IMR-90 (cell line): ENCODE data around the gene C5orf58. TPM values are rescaled to one million over a fixed set of nuclear protein-coding genes. Genes with fewer than 3 reads are reported as not detected.

Experiments
- ATAC-seq: fragments of 200-7000 bp; cut with Tn5 transposase; 2 replicates; pipeline ENCODE4 v1.9.1; 2020; ENCODE audit warnings: low read depth, mild to moderate bottlenecking, moderate library complexity
- BruUV-seq: library from RNA; stranded (reverse); fragments of 400-500 nt; replicated peaks from 2 replicates; lab custom pipeline; 2021; lab: Mats Ljungman, UMichigan
- CTCF ChIA-PET: fragments of 300-600 bp; formaldehyde crosslinking; extraction: SDS; loops from one replicate; lab custom pipeline; 2021; ENCODE audit warnings: antibody characterized with exemption; lab: Yijun Ruan, JAX
- POLR2A ChIA-PET: fragments of 300-600 bp; sonication (Branson Sonifier 250); formaldehyde crosslinking; loops from one replicate; lab custom pipeline; 2022; ENCODE audit warnings: antibody characterized with exemption; ENCODE audit not compliant: unreplicated experiment; lab: Charles Lee
- DNase-seq: peaks from one replicate; pipeline ENCODE4 v3.0.0; 2013
- H2AFZ ChIP-seq: replicated peaks from 2 replicates; pipeline ENCODE3; 2013; ENCODE audit warnings: low read length, mild to moderate bottlenecking; ENCODE audit not compliant: poor library complexity
- H2AK5ac ChIP-seq: 2 replicates; pipeline ENCODE4 v1.6.1; 2013; ENCODE audit warnings: low read depth, low read length, inconsistent platforms
- H2AK9ac ChIP-seq: replicated peaks from 2 replicates; pipeline ENCODE3; 2013; ENCODE audit warnings: mild to moderate bottlenecking, low read depth, low read length, moderate library complexity; ENCODE audit not compliant: poor library complexity
- H2BK120ac ChIP-seq: 2 replicates; pipeline ENCODE4 v1.6.1; 2013; ENCODE audit warnings: low read depth, low read length, inconsistent platforms
- H2BK15ac ChIP-seq: 3 replicates; pipeline ENCODE4 v1.6.1; 2013; ENCODE audit warnings: low read depth, low read length, inconsistent platforms
- H2BK20ac ChIP-seq: 2 replicates; pipeline ENCODE4 v1.6.1; 2013; ENCODE audit warnings: low read depth, mild to moderate bottlenecking, inconsistent platforms, low read length, moderate library complexity
- H2BK5ac ChIP-seq: 2 replicates; pipeline ENCODE4 v1.6.1; 2013; ENCODE audit warnings: mild to moderate bottlenecking, low read depth, low read length, inconsistent platforms; ENCODE audit not compliant: poor library complexity, severe bottlenecking
- H3K14ac ChIP-seq: replicated peaks from 2 replicates; pipeline ENCODE4 v1.6.1; 2013; ENCODE audit warnings: low read depth, low read length, inconsistent platforms
- H3K18ac ChIP-seq: 2 replicates; pipeline ENCODE4 v1.6.1; 2013; ENCODE audit warnings: low read depth, low read length, control low read depth
- H3K23ac ChIP-seq: 2 replicates; pipeline ENCODE4 v1.6.1; 2013; ENCODE audit warnings: low read depth, low read length, inconsistent platforms
- H3K27ac ChIP-seq: 2 replicates; pipeline ENCODE4 v1.5.1; 2013; ENCODE audit warnings: mild to moderate bottlenecking, control low read depth, low read length; ENCODE audit not compliant: insufficient read depth
- H3K27me3 ChIP-seq: 2 replicates; pipeline ENCODE4 v1.6.1; 2013; ENCODE audit warnings: low read length; ENCODE audit not compliant: control insufficient read depth, insufficient read depth
- H3K36me3 ChIP-seq: 2 replicates; pipeline ENCODE4 v1.6.1; 2013; ENCODE audit warnings: low read length, mixed read lengths; ENCODE audit not compliant: control insufficient read depth, insufficient read depth
- H3K4ac ChIP-seq: 2 replicates; pipeline ENCODE4 v1.6.1; 2013; ENCODE audit warnings: low read depth, low read length, inconsistent platforms
- H3K4me1 ChIP-seq: 2 replicates; pipeline ENCODE4 v1.6.1; 2013; ENCODE audit warnings: low read length, mixed read lengths; ENCODE audit not compliant: control insufficient read depth, insufficient read depth
- H3K4me2 ChIP-seq: 2 replicates; pipeline ENCODE4 v1.6.1; 2013; ENCODE audit warnings: low read depth, mild to moderate bottlenecking, control low read depth, low read length, moderate library complexity
- H3K4me3 ChIP-seq: 2 replicates; pipeline ENCODE4 v1.5.1; 2013; ENCODE audit warnings: low read depth, mild to moderate bottlenecking, control low read depth, low read length, moderate library complexity; ENCODE audit not compliant: insufficient read depth
- H3K56ac ChIP-seq: 2 replicates; pipeline ENCODE4 v1.6.1; 2013; ENCODE audit warnings: low read length, inconsistent platforms; ENCODE audit not compliant: insufficient read depth; ENCODE audit errors: extremely low read depth
- H3K79me1 ChIP-seq, 2 experiments: 2 replicates each; pipeline ENCODE4 v1.6.1; 2013; ENCODE audit warnings: low read length in 2 of 2, inconsistent platforms in 1 of 2, low read depth in 1 of 2
- H3K9ac ChIP-seq: 2 replicates; pipeline ENCODE4 v1.6.1; 2013; ENCODE audit warnings: low read depth, low read length, control low read depth
- H3K9me1 ChIP-seq: 2 replicates; pipeline ENCODE4 v1.6.1; 2013; ENCODE audit warnings: low read length, inconsistent platforms; ENCODE audit not compliant: insufficient read depth
- H3K9me3 ChIP-seq: 2 replicates; pipeline ENCODE4 v1.6.1; 2013; ENCODE audit warnings: low read length; ENCODE audit not compliant: control insufficient read depth, insufficient read depth
- H4K20me1 ChIP-seq: 2 replicates; pipeline ENCODE4 v1.6.1; 2013; ENCODE audit warnings: low read length, inconsistent platforms; ENCODE audit not compliant: insufficient read depth
- H4K5ac ChIP-seq: 2 replicates; pipeline ENCODE4 v1.6.1; 2013; ENCODE audit warnings: mild to moderate bottlenecking, low read depth, low read length, control low read depth
- H4K8ac ChIP-seq, 2 experiments: 2 replicates each; pipeline ENCODE4 v1.6.1; 2013; ENCODE audit warnings: low read depth in 2 of 2, low read length in 2 of 2, control low read depth in 1 of 2, inconsistent platforms in 1 of 2
- H4K91ac ChIP-seq: 2 replicates; pipeline ENCODE4 v1.6.1; 2013; ENCODE audit warnings: low read depth, low read length, inconsistent platforms; ENCODE audit not compliant: insufficient read depth
- BHLHE40 ChIP-seq: fragments of 150-350 bp; IDR thresholded peaks from 2 replicates; pipeline ENCODE4 v1.6.1; 2016; ENCODE audit warnings: mild to moderate bottlenecking, low read depth, low read length
- CEBPB ChIP-seq: IDR thresholded peaks from 2 replicates; pipeline ENCODE4 v1.6.1; 2012; ENCODE audit warnings: low read depth, low read length, improper control_type of control experiment
- CHD1 ChIP-seq: IDR thresholded peaks from 2 replicates; pipeline ENCODE4 v1.6.1; 2012; ENCODE audit warnings: low read depth, low read length, improper control_type of control experiment
- MAFK ChIP-seq: IDR thresholded peaks from 2 replicates; pipeline ENCODE4 v1.6.1; 2012; ENCODE audit warnings: low read depth, low read length, improper control_type of control experiment
- MAZ ChIP-seq: IDR thresholded peaks from 2 replicates; pipeline ENCODE4 v1.6.1; 2012; ENCODE audit warnings: low read depth, mild to moderate bottlenecking, low read length, improper control_type of control experiment, moderate library complexity, borderline replicate concordance
- MXI1 ChIP-seq: IDR thresholded peaks from 2 replicates; pipeline ENCODE4 v1.6.1; 2012; ENCODE audit warnings: low read depth, mild to moderate bottlenecking, low read length, moderate library complexity, borderline replicate concordance
- NFE2L2 ChIP-seq: fragments of 150-350 bp; IDR thresholded peaks from 2 replicates; pipeline ENCODE4 v1.6.1; 2016; ENCODE audit warnings: low read depth, mild to moderate bottlenecking, low read length
- RAD21 ChIP-seq: IDR thresholded peaks from 2 replicates; pipeline ENCODE4 v1.6.1; 2012; ENCODE audit warnings: low read length, improper control_type of control experiment
- RFX5 ChIP-seq: IDR thresholded peaks from 2 replicates; pipeline ENCODE4 v1.8.0; 2012; ENCODE audit warnings: low read depth, mild to moderate bottlenecking, low read length, moderate library complexity
- WGBS, 2 experiments: methylation state at CpG; one replicate each; pipeline versions ENCODE4 v1.1.5 to v1.1.7; 2013; ENCODE audit warnings: missing lambda C conversion rate in 2 of 2; ENCODE audit not compliant: insufficient read length in 1 of 2; ENCODE audit errors: extremely low coverage in 2 of 2; 5-methylcytosine and 5-hydroxymethylcytosine counted together
- dilution Hi-C: fragments of 300-500 bp; cut with HindIII; formaldehyde crosslinking; loops from one replicate; pipeline ENCODE4 v1.14.3; 2018; ENCODE audit warnings: low sequenced_read_pairs; ENCODE audit not compliant: unreplicated experiment
- in situ Hi-C: fragments of 300-500 bp; cut with MboI; formaldehyde crosslinking; loops from 3 replicates; pipeline ENCODE4 v1.14.3; 2019; ENCODE audit warnings: low sequenced_read_pairs, inconsistent platforms, mixed read lengths
- intact Hi-C: fragments of 100-400 bp; cut with micrococcal nuclease; formaldehyde crosslinking; loops from 2 replicates; pipeline ENCODE4 v1.10.0; 2022
- polyA plus RNA-seq, 3 experiments: library from polyadenylated mRNA; depleted of rRNA; stranded (reverse); fragments of >200 nt; gene quantifications; 2 replicates each; pipeline ENCODE4 v1.2.3, GENCODE V29; 2012; ENCODE audit warnings: low replicate concordance in 1 of 3
- total RNA-seq: library from RNA; depleted of rRNA; stranded (reverse); fragments of >200 nt; gene quantifications from 2 replicates; pipeline ENCODE4 v1.2.3, GENCODE V29; 2012
- TF ChIP-seq, protein P1 (sequence below): fragments of 150-350 bp; IDR thresholded peaks from 2 replicates; pipeline ENCODE4 v1.6.1; 2017; ENCODE audit warnings: mild to moderate bottlenecking, antibody characterized with exemption, low read length, low read depth
- TF ChIP-seq, protein P2 (sequence below): conservative IDR thresholded peaks from 2 replicates; pipeline ENCODE4 v1.5.1; 2012; ENCODE audit warnings: mild to moderate bottlenecking, low read depth, low read length, improper control_type of control experiment

Gene C5orf58
- total and polyA plus RNA-seq, 2 of the 4 experiments (the other 2 are of a cell fraction), result not detected

DNA sequence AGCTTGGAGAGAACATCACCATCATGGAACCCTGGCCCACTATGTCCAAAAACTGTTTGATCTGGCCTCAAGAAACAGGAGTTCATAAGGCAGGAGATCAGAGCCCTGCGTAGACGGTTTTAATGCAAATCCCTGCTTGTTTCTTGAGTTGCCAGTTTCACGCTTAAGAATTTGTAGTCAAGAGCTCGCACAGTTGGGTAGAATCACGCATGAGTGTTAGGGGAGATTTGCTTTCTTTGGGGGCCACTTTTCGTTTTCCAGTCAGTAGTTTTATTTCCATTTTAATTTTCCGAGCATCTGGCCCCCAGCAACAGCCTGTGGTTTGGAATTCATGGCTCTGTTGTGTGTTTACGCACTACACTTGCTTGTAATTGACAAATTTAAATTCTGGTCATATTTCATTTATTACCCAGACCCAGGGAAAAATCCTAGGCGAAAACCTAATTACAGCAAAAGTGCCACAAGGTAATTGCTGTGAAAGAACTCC lies 6.6 kb upstream of the C5orf58 start:
- H3K23ac ChIP-seq, result no peak overlapping the region
- no peaks in the 10 kb centered on the region for H3K27me3 ChIP-seq
- H2AK9ac ChIP-seq, result no peak overlapping the region
- no peak overlapping the region for H2AK5ac ChIP-seq
- no peak overlapping the region for H2BK5ac ChIP-seq
- ChIA-PET CTCF (interaction anchor here (0.6 to 1.3 kb wide), 8 partner anchors 9 to 370 kb away, joined by 3 to 10 read pairs (median 4); no protein-coding TSS in a partner anchor), POLR2A (no interaction called here)
- H3K4me3 ChIP-seq, result no peak overlapping the region
- no peak overlapping the region for H3K14ac ChIP-seq
- no peaks in the 10 kb centered on the region for H3K9me1 ChIP-seq
- ATAC-seq, result no peak
- dilution Hi-C loops, result no loop called here
- in situ Hi-C loops, result loop anchor here (10.0 kb wide), 1 partner anchor 199 kb away; no protein-coding TSS in a partner anchor
- H2BK20ac ChIP-seq, result no peak overlapping the region
- H4K5ac ChIP-seq, result no peak overlapping the region
- no peaks in the 10 kb centered on the region for H3K79me1 ChIP-seq
- no peak overlapping the region for H2BK120ac ChIP-seq
- H3K18ac ChIP-seq, result no peak overlapping the region
- intact Hi-C loops, result loop anchor here (1.0 to 2.0 kb wide), 2 partner anchors 194 to 407 kb away; no protein-coding TSS in a partner anchor
- no CpG with 5 or more reads among the region's 9 CpGs for WGBS, 2 experiments
- no peak overlapping the region for H4K8ac ChIP-seq
- H3K9ac ChIP-seq, result no peak overlapping the region
- no peak for DNase-seq
- no peak overlapping the region for H3K56ac ChIP-seq
- no peak overlapping the region for H2AFZ ChIP-seq
- TF ChIP-seq NFE2L2, result no peak
- no peak for TF ChIP-seq RFX5
- TF ChIP-seq MAZ, result no peak
- TF ChIP-seq MXI1, result no peak
- TF ChIP-seq CHD1, result no peak
- TF ChIP-seq, protein P1, sequence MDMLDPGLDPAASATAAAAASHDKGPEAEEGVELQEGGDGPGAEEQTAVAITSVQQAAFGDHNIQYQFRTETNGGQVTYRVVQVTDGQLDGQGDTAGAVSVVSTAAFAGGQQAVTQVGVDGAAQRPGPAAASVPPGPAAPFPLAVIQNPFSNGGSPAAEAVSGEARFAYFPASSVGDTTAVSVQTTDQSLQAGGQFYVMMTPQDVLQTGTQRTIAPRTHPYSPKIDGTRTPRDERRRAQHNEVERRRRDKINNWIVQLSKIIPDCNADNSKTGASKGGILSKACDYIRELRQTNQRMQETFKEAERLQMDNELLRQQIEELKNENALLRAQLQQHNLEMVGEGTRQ, result no peak
- TF ChIP-seq MAFK, result no peak
- TF ChIP-seq, protein P2, sequence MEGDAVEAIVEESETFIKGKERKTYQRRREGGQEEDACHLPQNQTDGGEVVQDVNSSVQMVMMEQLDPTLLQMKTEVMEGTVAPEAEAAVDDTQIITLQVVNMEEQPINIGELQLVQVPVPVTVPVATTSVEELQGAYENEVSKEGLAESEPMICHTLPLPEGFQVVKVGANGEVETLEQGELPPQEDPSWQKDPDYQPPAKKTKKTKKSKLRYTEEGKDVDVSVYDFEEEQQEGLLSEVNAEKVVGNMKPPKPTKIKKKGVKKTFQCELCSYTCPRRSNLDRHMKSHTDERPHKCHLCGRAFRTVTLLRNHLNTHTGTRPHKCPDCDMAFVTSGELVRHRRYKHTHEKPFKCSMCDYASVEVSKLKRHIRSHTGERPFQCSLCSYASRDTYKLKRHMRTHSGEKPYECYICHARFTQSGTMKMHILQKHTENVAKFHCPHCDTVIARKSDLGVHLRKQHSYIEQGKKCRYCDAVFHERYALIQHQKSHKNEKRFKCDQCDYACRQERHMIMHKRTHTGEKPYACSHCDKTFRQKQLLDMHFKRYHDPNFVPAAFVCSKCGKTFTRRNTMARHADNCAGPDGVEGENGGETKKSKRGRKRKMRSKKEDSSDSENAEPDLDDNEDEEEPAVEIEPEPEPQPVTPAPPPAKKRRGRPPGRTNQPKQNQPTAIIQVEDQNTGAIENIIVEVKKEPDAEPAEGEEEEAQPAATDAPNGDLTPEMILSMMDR, result no peak
- no peak for TF ChIP-seq RAD21
- no peak for TF ChIP-seq BHLHE40
- no peak for TF ChIP-seq CEBPB
- no peaks in the 10 kb centered on the region for H3K9me3 ChIP-seq
- H4K20me1 ChIP-seq, result no peaks in the 10 kb centered on the region
- H3K27ac ChIP-seq, result no peak overlapping the region
- BruUV-seq, result no TSS peak
- no peaks in the 10 kb centered on the region for H3K4me1 ChIP-seq
- no peak overlapping the region for H3K4me2 ChIP-seq
- H2BK15ac ChIP-seq, result no peak overlapping the region
- no peak overlapping the region for H3K4ac ChIP-seq
- no peaks in the 10 kb centered on the region for H3K36me3 ChIP-seq
- no peak overlapping the region for H4K91ac ChIP-seq
